Neutrophil (primary cell): Measurements from ENCODE around the gene EGFR.

ENCODE experiments used
- H3K27ac ChIP-seq: fragments of 200-600 bp; sonication (generic); 2 replicates; pipeline ENCODE4 v1.5.1; 2016; ENCODE audit warnings: mild to moderate bottlenecking, moderate library complexity
- H3K27me3 ChIP-seq: fragments of 200-600 bp; sonication (generic); 2 replicates; pipeline ENCODE4 v1.6.0; 2016; ENCODE audit warnings: mild to moderate bottlenecking
- H3K36me3 ChIP-seq: fragments of 200-600 bp; sonication (generic); 2 replicates; pipeline ENCODE4 v1.5.1; 2017
- H3K4me1 ChIP-seq, 2 experiments: fragments of 200-600 bp in 1 of 2; sonication (generic) in 1 of 2; 1 replicate in 1 of 2; 2 replicates in 1 of 2; pipeline versions ENCODE4 v1.5.1 to v1.6.1; 2013 to 2016; ENCODE audit warnings: low read depth in 1 of 2, low read length in 1 of 2, mild to moderate bottlenecking in 1 of 2, moderate library complexity in 1 of 2; ENCODE audit not compliant: control insufficient read depth in 1 of 2, insufficient read depth in 1 of 2
- H3K4me3 ChIP-seq, 2 experiments: fragments of 200-600 bp in 1 of 2; sonication (generic) in 1 of 2; 1 replicate in 1 of 2; 2 replicates in 1 of 2; pipeline ENCODE4 v1.5.1; 2013 to 2016; ENCODE audit warnings: low read depth in 1 of 2, low read length in 1 of 2, mild to moderate bottlenecking in 1 of 2, moderate library complexity in 1 of 2
- H3K9me3 ChIP-seq: fragments of 200-600 bp; sonication (generic); 2 replicates; pipeline ENCODE4 v1.5.1; 2016
- TF ChIP-seq, protein P1 (sequence below): fragments of 200-600 bp; sonication (generic); IDR thresholded peaks from 2 replicates; pipeline ENCODE4 v1.5.1; 2016; ENCODE audit warnings: antibody characterized with exemption

The EGFR gene

DNA sequence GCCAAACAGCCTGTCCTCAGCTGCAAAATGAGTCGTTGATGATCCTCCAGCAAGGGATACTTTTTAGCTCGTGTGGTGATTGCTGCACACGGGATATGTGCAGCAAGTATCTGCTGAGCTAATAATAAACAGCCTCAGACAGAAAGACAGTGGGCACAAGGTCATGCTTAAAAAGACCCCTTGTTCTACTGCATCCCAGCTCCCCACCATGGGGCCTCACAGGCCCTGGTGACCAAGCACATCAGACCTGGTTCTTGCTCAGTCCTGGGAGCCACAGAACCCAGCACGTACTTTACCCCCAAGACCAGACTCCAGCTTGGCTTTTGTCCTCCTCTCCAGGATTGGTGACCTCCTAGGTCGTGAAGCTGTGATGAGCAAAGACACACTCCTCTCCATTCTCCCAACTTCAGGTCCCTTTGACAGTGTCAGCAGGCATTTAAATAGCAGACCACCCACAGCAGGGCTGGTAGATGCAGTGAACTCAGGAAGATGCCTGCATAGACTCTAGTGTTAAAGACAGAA is 50.5 kb downstream of the EGFR start:
- Histone ChIP-seq H3K4me3 (no peak overlapping the region), H3K27ac (no peak overlapping the region), H3K27me3 (no peaks in the 10 kb centered on the region), H3K36me3 (no peaks in the 10 kb centered on the region), H3K9me3 (no peaks in the 10 kb centered on the region), H3K4me1 (no peaks in the 10 kb centered on the region)
- TF ChIP-seq, protein P1, sequence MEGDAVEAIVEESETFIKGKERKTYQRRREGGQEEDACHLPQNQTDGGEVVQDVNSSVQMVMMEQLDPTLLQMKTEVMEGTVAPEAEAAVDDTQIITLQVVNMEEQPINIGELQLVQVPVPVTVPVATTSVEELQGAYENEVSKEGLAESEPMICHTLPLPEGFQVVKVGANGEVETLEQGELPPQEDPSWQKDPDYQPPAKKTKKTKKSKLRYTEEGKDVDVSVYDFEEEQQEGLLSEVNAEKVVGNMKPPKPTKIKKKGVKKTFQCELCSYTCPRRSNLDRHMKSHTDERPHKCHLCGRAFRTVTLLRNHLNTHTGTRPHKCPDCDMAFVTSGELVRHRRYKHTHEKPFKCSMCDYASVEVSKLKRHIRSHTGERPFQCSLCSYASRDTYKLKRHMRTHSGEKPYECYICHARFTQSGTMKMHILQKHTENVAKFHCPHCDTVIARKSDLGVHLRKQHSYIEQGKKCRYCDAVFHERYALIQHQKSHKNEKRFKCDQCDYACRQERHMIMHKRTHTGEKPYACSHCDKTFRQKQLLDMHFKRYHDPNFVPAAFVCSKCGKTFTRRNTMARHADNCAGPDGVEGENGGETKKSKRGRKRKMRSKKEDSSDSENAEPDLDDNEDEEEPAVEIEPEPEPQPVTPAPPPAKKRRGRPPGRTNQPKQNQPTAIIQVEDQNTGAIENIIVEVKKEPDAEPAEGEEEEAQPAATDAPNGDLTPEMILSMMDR = no peak

DNA sequence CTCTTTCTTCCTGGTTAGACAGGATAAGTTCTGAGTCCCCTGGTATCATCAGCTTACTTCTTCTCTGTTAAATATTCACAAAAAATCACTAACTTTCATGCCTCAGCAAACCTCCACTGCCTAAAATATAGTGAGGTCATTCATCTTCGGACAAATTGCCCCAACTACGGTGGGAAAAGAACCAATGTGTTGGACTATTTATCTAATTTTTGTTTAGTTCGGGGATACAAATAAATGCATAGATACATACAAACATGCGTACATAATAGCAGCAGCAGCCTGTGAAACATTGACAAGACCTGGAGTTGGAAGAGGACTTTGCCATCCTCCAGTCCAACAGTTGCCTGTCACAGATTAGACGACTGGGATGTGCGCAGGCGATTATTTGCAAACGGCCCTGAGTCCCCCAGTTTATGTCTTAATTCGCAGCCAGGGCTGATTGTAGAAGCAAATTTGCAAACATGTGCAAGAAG is 51.5 kb downstream of the EGFR start:
- no peaks in the 10 kb centered on the region for H3K9me3 ChIP-seq
- H3K4me3 ChIP-seq = no peak overlapping the region
- H3K4me1 ChIP-seq = no peaks in the 10 kb centered on the region
- TF ChIP-seq, protein P1 = no peak
- no peaks in the 10 kb centered on the region for H3K36me3 ChIP-seq
- H3K27me3 ChIP-seq = no peaks in the 10 kb centered on the region
- no peak overlapping the region for H3K27ac ChIP-seq

DNA sequence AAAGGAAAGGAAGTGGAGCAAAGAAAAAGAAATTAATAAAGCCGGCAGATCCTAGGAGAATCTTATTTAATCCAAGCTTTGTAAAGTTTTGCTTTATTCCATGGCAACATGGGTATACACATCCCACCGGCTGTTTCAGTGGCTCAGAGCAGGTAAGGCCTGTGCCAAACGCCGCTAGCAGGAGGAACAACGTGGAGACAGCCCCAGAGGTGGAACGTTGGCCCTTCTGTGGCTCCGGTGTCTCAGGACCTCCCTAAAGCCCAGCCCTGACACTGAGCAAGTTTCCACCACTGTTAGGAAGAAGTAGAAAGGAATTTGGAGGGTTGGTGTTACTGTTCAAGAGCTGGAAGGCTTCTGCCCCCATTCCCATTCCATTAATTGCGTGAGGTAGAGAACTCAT is 52.0 kb downstream of the EGFR start:
- H3K36me3 ChIP-seq = no peaks in the 10 kb centered on the region
- H3K27ac ChIP-seq = no peak overlapping the region
- no peaks in the 10 kb centered on the region for H3K27me3 ChIP-seq
- H3K9me3 ChIP-seq = no peaks in the 10 kb centered on the region
- no peak overlapping the region for H3K4me3 ChIP-seq
- H3K4me1 ChIP-seq = no peaks in the 10 kb centered on the region
- TF ChIP-seq, protein P1 = no peak

DNA sequence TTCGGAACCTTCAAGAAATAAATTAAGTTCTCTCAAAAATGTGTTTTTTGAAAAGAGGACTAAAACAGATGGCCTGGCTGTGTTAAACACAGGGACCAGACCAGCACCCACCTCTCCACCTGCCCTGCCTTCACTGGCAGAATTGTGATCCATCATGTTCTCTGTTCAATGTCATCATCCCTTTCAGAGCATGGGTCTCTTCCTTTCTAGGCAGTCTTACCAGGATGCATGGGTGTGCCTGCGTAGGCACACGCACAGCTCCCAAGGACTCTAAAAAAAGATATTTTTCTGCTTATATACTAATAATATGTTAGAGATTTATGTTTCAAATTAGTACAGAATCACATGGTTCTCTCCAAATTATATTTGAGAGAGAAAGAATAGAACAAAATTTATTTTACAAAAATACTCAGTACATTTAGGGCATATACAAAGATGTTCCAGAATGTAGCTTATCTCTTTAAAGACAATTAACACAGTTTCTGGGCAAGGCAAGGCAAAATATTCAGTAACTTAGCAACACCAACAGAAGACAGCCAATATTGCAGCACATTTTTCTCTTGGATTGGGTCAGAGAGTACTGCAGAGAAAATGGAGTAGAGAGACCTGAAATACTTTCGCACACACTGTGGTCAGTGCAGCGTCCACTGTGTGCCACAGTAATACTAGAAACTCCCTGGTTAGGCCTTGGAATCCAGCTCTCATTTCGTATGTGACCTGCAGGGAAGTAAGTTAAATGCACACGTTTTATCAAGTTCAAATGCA is 52.8 kb downstream of the EGFR start:
- Histone ChIP-seq H3K4me1 (no peaks in the 10 kb centered on the region), H3K27ac (no peak overlapping the region)
- TF ChIP-seq, protein P1 = no peak

DNA sequence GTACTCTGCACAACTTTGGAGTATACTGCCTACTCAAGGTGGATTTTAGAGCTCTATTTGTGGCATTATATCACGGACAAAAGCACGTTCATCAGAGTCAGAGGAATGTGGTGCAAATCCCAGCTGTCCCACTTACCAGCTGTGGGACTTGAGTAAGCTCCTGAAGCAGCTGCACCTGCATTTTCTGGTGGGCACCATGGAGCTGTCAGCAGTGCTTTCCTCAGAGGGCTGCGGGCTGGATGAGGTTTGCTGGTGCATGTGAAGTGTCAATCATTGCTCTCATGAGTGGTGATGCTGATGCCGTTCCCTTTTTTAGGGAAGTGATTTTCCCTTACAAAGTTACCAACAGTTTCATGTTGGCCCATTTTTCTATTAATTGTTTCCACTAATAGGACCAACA is 53.4 kb downstream of the EGFR start:
- H3K27me3 ChIP-seq = no peaks in the 10 kb centered on the region
- H3K4me1 ChIP-seq = no peaks in the 10 kb centered on the region
- H3K9me3 ChIP-seq = no peaks in the 10 kb centered on the region
- no peak overlapping the region for H3K4me3 ChIP-seq
- TF ChIP-seq, protein P1 = no peak
- no peaks in the 10 kb centered on the region for H3K36me3 ChIP-seq
- H3K27ac ChIP-seq = no peak overlapping the region

More for the DNA sequence above, 52.8 kb downstream of the EGFR start:
- Histone ChIP-seq H3K4me3 (no peak overlapping the region), H3K9me3 (no peaks in the 10 kb centered on the region), H3K36me3 (no peaks in the 10 kb centered on the region), H3K27me3 (no peaks in the 10 kb centered on the region)
